Measurements from ENCODE around the gene E4F1. TPM values are rescaled to one million over a fixed set of nuclear protein-coding genes. Genes with fewer than 3 reads are reported as not detected.

The E4F1 gene
- total and polyA plus RNA-seq, 4 donors, result 4.4 to 19.1 (median 13.7) TPM

GRCh38 chr16:2246301-2246885, 23.0 kb downstream of the E4F1 start (continued):
- no peak for TF ChIP-seq NR2F2 (IDR thresholded peaks at IDR 0.05)

DNA sequence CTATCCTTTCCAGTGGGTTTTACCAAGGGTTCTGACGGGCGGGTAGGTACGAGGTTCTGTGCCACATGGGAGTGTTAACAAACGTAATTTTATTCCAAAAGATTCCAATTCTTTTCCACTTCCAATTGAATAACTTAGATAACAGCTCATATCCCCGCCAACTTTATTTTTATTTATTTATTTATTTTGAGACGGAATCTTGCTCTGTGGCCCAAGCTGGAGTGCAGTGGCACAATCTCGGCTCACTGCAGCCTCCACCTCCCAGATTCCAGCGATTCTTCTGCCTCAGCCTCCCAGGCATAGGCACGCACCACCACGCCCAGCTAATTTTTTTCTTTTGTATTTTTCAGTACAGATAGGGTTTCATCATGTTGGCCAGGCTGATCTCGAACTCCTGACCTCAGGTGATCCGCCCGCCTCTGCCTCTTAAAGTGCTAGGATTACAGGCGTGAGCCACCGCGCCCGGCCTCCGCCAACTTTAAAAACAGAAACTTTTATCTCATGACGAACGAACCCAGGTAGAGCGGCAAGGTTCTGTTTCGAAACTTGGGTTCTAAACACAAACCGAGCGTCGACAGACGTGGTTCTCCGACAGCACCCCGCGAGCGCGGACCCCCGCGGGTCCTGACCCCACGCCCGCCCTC, 27.4 kb downstream of the E4F1 start:
- Histone ChIP-seq H3K9ac (ENCODE audit: low read depth in 1 of 2, low read length in 2 of 2) (peak overlapping the region; percentile 34 to 84), H3K27ac (ENCODE audit: low read depth in 1 of 2, low read length in 2 of 2) (peak overlapping the region; percentile 81 to 82), H3K9me3 (ENCODE audit: control insufficient read depth in 4 of 4, low read length in 3 of 4) (no peaks in the 10 kb centered on the region), H3K36me3 (ENCODE audit: control insufficient read depth in 4 of 4, insufficient read depth in 3 of 4, low read depth in 1 of 4, low read length in 3 of 4) (peaks cover 7 to 24% (median 15%) of the 10 kb centered on the region in 4 donors), H3K27me3 (ENCODE audit: control insufficient read depth in 4 of 4, insufficient read depth in 4 of 4, low read length in 3 of 4) (no peaks in the 10 kb centered on the region), H3K4me3 (ENCODE audit: low read depth in 1 of 3, low read length in 3 of 3) (peak overlapping the region; percentile 76 to 92 (median 79)), H3K4me1 (ENCODE audit: control insufficient read depth in 4 of 4, insufficient read depth in 4 of 4, low read length in 3 of 4) (peaks cover 6 to 40% (median 37%) of the 10 kb centered on the region in 4 donors)
- DNase-seq (ENCODE audit: low spot score), result no peak
- TF ChIP-seq ATF3 (IDR thresholded peaks at IDR 0.05) (no peak), HNF4G (IDR thresholded peaks at IDR 0.05) (no peak), FOXA1 (IDR thresholded peaks at IDR 0.05) (no peak), YY1 (IDR thresholded peaks at IDR 0.05) (no peak), NR2F2 (IDR thresholded peaks at IDR 0.05) (no peak), ZBTB33 (IDR thresholded peaks at IDR 0.05) (no peak), FOXA2 (IDR thresholded peaks at IDR 0.05) (no peak), HNF4A (conservative IDR thresholded peaks at IDR 0.05) (no peak), EGR1 (IDR thresholded peaks at IDR 0.05; ENCODE audit: low read depth in 2 of 2) (no peak), SP1 (IDR thresholded peaks at IDR 0.05) (no peak)
- TF ChIP-seq, protein P1, sequence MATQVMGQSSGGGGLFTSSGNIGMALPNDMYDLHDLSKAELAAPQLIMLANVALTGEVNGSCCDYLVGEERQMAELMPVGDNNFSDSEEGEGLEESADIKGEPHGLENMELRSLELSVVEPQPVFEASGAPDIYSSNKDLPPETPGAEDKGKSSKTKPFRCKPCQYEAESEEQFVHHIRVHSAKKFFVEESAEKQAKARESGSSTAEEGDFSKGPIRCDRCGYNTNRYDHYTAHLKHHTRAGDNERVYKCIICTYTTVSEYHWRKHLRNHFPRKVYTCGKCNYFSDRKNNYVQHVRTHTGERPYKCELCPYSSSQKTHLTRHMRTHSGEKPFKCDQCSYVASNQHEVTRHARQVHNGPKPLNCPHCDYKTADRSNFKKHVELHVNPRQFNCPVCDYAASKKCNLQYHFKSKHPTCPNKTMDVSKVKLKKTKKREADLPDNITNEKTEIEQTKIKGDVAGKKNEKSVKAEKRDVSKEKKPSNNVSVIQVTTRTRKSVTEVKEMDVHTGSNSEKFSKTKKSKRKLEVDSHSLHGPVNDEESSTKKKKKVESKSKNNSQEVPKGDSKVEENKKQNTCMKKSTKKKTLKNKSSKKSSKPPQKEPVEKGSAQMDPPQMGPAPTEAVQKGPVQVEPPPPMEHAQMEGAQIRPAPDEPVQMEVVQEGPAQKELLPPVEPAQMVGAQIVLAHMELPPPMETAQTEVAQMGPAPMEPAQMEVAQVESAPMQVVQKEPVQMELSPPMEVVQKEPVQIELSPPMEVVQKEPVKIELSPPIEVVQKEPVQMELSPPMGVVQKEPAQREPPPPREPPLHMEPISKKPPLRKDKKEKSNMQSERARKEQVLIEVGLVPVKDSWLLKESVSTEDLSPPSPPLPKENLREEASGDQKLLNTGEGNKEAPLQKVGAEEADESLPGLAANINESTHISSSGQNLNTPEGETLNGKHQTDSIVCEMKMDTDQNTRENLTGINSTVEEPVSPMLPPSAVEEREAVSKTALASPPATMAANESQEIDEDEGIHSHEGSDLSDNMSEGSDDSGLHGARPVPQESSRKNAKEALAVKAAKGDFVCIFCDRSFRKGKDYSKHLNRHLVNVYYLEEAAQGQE (IDR thresholded peaks at IDR 0.05), result no peak
- TF ChIP-seq, protein P2, sequence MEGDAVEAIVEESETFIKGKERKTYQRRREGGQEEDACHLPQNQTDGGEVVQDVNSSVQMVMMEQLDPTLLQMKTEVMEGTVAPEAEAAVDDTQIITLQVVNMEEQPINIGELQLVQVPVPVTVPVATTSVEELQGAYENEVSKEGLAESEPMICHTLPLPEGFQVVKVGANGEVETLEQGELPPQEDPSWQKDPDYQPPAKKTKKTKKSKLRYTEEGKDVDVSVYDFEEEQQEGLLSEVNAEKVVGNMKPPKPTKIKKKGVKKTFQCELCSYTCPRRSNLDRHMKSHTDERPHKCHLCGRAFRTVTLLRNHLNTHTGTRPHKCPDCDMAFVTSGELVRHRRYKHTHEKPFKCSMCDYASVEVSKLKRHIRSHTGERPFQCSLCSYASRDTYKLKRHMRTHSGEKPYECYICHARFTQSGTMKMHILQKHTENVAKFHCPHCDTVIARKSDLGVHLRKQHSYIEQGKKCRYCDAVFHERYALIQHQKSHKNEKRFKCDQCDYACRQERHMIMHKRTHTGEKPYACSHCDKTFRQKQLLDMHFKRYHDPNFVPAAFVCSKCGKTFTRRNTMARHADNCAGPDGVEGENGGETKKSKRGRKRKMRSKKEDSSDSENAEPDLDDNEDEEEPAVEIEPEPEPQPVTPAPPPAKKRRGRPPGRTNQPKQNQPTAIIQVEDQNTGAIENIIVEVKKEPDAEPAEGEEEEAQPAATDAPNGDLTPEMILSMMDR (IDR thresholded peaks at IDR 0.05; ENCODE audit: low read depth, low read length, missing input control), result no peak
- 4% methylated on average over 35 of the region's 35 CpGs for WGBS
